ENCODE data around the gene ATP11C.
"Not testable (repeated sequence)": the region's sequence is repeated elsewhere in the genome, so short reads cannot be mapped to it uniquely, and the experiment has no call there.

ATP11C gene

DNA sequence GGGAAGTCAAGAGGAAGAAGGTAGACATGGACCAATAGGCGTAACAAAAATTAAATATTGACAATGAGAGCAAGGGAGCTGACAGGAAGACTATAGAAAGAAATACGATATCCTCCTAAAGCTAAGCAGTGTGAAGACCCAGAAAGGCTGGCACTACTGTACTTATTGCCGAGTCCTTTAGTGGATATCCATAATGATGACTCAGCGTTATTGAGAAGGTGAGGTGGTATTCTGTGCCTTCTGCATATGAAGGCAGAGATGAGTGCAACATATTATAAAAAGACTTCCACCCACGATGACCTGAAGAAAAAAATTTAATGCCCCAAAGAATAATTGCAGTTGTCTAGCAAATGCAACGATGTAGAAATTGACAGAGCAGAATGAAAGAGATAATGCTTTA, 211.9 kb downstream of the ATP11C start:
- DNase-seq (ENCODE audit: low read depth): no peak

DNA sequence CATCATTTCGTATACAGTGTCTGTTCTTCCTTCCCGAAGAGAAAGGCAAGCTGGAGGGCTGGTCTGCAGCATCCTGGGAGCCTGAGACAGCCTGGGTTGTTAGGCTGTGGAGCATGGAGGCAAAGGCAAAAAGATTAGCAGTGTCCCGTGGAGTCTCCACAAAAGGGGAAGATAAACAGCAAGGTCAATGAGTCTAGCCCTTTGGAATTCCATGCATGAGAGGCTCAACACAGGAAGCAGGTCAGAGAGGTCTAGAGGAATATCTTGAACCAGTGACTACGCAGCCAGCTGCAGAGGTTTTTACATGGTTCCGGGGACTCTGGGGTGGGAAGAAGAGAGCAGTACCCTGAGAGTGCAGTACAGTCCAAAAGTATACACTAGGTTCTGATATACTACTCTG, 212.7 kb downstream of the ATP11C start:
- DNase-seq (ENCODE audit: low read depth): no peak

DNA sequence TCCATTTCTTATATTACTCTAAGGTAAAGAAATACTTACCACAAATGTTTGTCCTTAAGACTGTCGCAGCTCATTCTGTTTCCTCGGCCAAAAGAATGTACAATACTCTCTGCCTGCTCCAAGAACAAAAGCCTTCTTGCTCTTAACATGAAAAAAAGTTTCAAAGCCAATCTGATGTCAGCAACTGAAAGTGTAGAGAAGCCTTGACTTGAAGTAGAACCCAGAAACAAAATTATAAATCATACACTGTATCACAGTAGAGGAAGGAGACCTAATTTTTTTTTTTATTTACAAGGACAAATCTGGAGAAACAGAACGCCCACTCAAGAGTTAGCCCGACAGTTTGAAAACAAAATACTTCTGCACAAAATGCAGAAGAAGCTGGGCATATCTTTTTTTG, 224.8 kb downstream of the ATP11C start, which contains the start of gene MCF2:
Gene MCF2, minus strand, starts transcription at position 101 of the 400 bp plus-strand sequence. CDS start 56,423 bp downstream, outside the sequence.
- no peak for DNase-seq (ENCODE audit: low read depth)

DNA sequence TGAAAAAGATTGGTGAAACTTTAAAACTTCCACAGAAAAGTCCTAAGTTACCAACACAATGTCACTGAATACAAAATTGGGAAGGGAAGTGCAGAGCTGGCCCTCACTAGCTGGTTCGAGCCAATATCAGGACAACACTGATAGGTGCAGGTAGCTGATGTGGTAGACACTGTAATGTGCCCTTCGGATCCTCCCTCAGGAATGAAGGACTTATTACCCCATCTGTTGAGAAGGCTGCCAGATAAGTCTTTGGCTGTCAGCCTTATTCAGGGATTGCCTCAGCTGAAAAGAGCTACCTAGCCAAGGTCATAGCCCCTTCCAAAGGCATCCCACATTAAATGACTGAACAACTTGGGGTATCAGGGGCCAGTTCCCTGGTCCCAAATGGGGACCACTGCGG, 230.2 kb downstream of the ATP11C start:
- no peak for DNase-seq (ENCODE audit: low read depth)

DNA sequence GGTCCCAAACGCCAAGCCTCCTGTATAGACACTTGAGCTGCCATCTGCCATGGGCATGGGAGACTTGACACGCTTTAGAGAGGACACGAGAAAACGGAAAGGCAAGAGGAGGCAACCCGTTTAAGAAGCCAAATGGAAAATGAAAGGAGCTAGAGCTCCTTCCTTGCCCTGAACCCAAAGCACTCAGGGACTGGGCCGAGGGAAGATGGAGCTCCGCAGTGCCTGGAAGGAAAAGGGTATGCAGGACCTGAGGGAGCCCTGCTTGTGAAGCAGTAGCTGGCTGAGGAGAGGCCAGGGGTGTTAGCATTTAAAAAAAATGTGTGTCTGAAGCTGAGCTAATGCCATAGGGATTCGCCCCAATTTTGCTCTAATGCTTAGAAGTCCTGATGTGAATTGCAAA, 239.9 kb downstream of the ATP11C start:
- DNase-seq (ENCODE audit: low read depth): no peak

DNA sequence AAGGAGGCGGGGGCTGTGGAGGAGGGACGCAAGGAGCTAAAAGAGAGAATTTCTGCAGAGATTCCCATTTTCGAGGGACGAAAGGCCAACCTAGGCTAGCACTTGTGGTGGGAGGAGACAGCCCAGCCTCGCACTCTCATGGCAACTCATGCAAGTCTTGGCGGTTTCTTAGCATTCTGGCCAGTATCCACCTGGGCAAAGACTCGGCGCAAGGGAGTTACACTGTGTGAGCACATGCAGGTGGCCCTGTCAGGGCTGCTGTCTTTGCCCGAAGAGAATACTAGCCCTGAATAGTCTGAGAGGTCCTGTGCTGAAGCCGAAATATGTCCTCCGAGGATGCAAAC, 240.4 kb downstream of the ATP11C start:
- no peak for DNase-seq (ENCODE audit: low read depth)

DNA sequence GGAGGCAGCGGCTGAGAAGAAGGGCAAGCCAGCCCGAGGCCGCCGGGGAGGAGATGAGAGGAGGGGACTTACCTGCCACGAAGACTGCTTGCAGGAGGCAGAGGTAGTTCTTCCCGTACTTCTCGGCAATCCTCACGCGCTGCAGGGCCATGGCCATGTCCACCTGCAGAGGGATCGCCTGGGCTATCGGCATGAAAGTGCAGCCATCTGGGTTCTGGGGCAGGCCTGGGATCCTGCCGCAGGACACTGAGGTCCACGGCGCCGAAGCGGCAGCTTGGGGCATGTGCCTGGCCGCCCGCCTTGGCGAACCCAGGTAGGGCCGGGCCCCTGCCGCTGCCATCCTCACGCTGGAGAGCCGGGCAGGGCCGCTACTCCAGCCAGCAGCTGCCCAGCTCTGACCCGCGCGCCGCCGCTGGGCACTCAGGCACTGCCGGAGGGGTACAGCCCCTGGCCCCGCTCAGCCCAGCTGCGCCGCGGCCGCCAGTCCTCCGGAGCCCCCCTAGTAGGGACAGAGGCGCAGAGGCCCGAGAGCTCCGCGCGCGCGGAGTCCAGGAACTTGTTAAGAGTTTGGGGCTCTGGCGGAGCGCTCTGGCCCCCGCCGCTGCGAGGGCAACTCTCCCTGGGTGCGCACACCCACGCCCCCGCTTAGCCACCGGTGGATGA, 240.9 kb downstream of the ATP11C start:
- no peak for DNase-seq (ENCODE audit: low read depth)

DNA sequence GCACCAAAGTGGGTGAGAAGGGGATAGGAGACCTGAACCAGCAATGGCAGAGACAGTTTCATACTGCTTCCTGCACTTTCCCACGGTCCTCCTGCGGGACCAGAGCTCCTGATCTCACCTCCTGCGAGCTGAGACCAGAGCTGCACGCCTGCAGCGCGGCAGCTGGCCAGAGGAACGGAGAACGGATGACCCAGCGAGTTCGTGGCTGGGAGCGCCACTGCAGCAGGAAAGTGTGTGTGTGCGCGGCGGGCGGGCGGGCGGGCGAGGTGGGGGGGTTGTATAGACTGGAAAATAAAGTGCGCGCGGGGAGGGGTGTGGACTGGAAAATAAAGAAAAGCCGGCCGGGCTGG, 241.4 kb downstream of the ATP11C start:
- no peak for DNase-seq (ENCODE audit: low read depth)

DNA sequence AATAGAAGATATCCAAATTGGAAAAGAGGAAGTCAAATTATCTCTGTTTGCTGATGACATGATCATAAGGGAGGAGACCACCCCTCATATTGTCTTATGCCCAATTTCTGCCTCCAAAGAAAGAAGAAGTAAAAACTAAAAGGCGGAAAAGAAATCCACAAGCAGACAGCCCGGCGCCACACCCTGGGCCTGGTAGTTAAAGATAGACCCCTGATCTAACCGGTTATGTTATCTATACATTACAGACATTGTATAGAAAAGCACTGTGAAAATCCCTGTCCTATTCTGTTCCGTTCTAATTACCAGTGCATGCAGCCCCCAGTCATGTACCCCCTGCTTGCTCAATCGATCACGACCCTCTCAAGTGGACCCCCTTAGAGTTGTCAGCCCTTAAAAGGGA, 247.7 kb downstream of the ATP11C start:
- DNase-seq (ENCODE audit: low read depth): not testable (repeated sequence)

DNA sequence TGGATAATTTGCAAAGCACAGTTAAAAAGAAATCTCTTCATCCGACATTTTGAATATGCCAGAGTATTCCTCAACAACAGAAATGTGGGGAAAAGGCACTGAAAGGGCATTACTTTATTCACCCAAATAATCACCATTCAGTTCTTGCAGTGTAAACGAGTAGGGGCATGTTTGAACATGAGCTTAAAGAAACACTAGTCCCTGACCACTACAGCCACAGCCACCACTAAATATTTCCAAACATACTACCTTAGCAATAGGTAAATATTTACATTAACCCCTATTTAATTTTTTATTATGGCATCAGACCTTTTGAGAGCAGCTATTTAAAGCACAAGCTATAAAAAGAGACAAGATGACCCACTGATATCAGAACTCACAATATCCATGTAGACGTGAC, 252.5 kb downstream of the ATP11C start:
- DNase-seq (ENCODE audit: low read depth): no peak
